Smooth muscle cell (in vitro differentiated cells): ENCODE data around the gene PA2G4. TPM values are rescaled to one million over a fixed set of nuclear protein-coding genes. Genes with fewer than 3 reads are reported as not detected.

ENCODE experiments used
- DNase-seq: peaks from one replicate; lab custom pipeline; 2025; ENCODE audit not compliant: unreplicated experiment; lab: John Stamatoyannopoulos, UW
- H2AFZ ChIP-seq: fragments of 200-600 bp; sonication (generic); 2 replicates; pipeline ENCODE4 v1.6.0; 2016; ENCODE audit warnings: antibody characterized with exemption, low read depth, mild to moderate bottlenecking
- H3F3A ChIP-seq: fragments of 200-600 bp; sonication (generic); 2 replicates; pipeline ENCODE4 v1.6.0; 2017; ENCODE audit warnings: antibody characterized with exemption, low read depth
- H3K27ac ChIP-seq: fragments of 200-600 bp; sonication (generic); 2 replicates; pipeline ENCODE4 v1.5.1; 2016; ENCODE audit warnings: low read depth, mild to moderate bottlenecking
- H3K27me3 ChIP-seq: fragments of 200-600 bp; sonication (generic); 2 replicates; pipeline ENCODE4 v1.6.1; 2016; ENCODE audit warnings: low read depth, mild to moderate bottlenecking
- H3K36me3 ChIP-seq: fragments of 200-600 bp; sonication (generic); 2 replicates; pipeline ENCODE4 v1.5.1; 2016; ENCODE audit warnings: low read depth
- H3K4me1 ChIP-seq: fragments of 200-600 bp; sonication (generic); 2 replicates; pipeline ENCODE4 v1.5.1; 2016; ENCODE audit warnings: low read depth
- H3K4me2 ChIP-seq: fragments of 200-600 bp; sonication (generic); 2 replicates; pipeline ENCODE4 v1.6.0; 2016; ENCODE audit warnings: mild to moderate bottlenecking
- H3K4me3 ChIP-seq: fragments of 200-600 bp; sonication (generic); 2 replicates; pipeline ENCODE4 v1.5.1; 2016; ENCODE audit warnings: mild to moderate bottlenecking
- H3K79me2 ChIP-seq: fragments of 200-600 bp; sonication (generic); 2 replicates; pipeline ENCODE4 v1.6.0; 2016; ENCODE audit warnings: low read depth, mild to moderate bottlenecking
- H3K9ac ChIP-seq: fragments of 200-600 bp; sonication (generic); 2 replicates; pipeline ENCODE4 v1.6.0; 2016; ENCODE audit warnings: low read depth
- H3K9me3 ChIP-seq: fragments of 200-600 bp; sonication (generic); replicated peaks from 2 replicates; pipeline ENCODE4 v1.5.1; 2016; ENCODE audit warnings: low read depth
- H4K20me1 ChIP-seq: fragments of 200-600 bp; sonication (generic); 2 replicates; pipeline ENCODE4 v1.6.0; 2016; ENCODE audit warnings: low read depth
- WGBS: methylation state at CpG from one replicate; pipeline ENCODE4 v1.1.7; 2016; ENCODE audit warnings: low lambda C conversion rate; 5-methylcytosine and 5-hydroxymethylcytosine counted together
- polyA plus RNA-seq: library from polyadenylated mRNA; unstranded; fragments of >200 nt; fragmentation: Nextera tagmentation; extraction: Ambion mirVana; gene quantifications from 2 replicates; pipeline ENCODE4 v1.2.1, GENCODE V29; 2016
- total RNA-seq: library from RNA; depleted of rRNA; stranded (reverse); fragments of >200 nt; gene quantifications from 2 replicates; pipeline ENCODE4 v1.2.3, GENCODE V29; 2014
- TF ChIP-seq, protein P1 (sequence below): fragments of 200-600 bp; sonication (generic); IDR thresholded peaks from 2 replicates; pipeline ENCODE4 v1.5.1; 2017; ENCODE audit warnings: borderline replicate concordance, mild to moderate bottlenecking, antibody characterized with exemption; ENCODE audit not compliant: insufficient read depth, poor library complexity, severe bottlenecking

The PA2G4 gene
- total and polyA plus RNA-seq, 2 experiments from 2014 or later: 99.8 to 118 TPM

DNA sequence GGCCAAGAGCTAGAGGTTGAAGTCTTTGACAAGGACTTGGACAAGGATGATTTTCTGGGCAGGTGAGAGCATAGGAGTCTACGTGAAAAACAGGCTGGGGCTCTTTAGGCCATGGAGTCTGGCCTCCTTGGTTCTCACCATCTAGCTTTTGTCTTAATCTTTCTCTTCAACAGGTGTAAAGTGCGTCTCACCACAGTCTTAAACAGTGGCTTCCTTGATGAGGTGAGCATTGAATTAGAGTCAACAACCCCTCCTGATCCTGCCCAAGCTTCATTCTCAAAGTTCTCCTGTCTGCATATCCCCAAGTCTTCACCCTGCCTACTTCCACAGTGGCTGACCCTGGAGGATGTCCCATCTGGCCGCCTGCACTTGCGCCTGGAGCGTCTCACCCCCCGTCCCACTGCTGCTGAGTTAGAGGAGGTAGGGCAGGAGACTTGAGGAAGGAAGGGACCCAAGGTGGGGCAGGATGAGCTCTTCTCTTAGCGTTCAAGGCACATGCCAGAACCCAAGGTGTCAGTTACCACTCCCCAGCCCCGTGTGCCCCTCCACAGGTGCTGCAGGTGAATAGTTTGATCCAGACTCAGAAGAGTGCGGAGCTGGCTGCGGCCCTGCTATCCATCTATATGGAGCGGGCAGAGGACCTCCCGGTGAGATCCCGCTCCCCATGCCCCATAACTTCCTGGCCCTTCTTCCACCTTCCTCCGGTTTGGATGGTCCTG, 33.7 kb downstream of the PA2G4 start:
- Histone ChIP-seq H3K4me2 (no peak overlapping the region), H3F3A (no peaks in the 10 kb centered on the region), H4K20me1 (no peaks in the 10 kb centered on the region), H3K4me1 (no peaks in the 10 kb centered on the region), H2AFZ (no peak overlapping the region), H3K27ac (no peak overlapping the region), H3K4me3 (no peak overlapping the region), H3K9me3 (no peaks in the 10 kb centered on the region), H3K27me3 (no peaks in the 10 kb centered on the region), H3K9ac (no peak overlapping the region), H3K36me3 (peaks cover 30% of the 10 kb centered on the region), H3K79me2 (no peaks in the 10 kb centered on the region)
- 97% methylated on average over 14 of the region's 14 CpGs for WGBS
- TF ChIP-seq, protein P1, sequence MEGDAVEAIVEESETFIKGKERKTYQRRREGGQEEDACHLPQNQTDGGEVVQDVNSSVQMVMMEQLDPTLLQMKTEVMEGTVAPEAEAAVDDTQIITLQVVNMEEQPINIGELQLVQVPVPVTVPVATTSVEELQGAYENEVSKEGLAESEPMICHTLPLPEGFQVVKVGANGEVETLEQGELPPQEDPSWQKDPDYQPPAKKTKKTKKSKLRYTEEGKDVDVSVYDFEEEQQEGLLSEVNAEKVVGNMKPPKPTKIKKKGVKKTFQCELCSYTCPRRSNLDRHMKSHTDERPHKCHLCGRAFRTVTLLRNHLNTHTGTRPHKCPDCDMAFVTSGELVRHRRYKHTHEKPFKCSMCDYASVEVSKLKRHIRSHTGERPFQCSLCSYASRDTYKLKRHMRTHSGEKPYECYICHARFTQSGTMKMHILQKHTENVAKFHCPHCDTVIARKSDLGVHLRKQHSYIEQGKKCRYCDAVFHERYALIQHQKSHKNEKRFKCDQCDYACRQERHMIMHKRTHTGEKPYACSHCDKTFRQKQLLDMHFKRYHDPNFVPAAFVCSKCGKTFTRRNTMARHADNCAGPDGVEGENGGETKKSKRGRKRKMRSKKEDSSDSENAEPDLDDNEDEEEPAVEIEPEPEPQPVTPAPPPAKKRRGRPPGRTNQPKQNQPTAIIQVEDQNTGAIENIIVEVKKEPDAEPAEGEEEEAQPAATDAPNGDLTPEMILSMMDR: no peak
- no peak for DNase-seq

DNA sequence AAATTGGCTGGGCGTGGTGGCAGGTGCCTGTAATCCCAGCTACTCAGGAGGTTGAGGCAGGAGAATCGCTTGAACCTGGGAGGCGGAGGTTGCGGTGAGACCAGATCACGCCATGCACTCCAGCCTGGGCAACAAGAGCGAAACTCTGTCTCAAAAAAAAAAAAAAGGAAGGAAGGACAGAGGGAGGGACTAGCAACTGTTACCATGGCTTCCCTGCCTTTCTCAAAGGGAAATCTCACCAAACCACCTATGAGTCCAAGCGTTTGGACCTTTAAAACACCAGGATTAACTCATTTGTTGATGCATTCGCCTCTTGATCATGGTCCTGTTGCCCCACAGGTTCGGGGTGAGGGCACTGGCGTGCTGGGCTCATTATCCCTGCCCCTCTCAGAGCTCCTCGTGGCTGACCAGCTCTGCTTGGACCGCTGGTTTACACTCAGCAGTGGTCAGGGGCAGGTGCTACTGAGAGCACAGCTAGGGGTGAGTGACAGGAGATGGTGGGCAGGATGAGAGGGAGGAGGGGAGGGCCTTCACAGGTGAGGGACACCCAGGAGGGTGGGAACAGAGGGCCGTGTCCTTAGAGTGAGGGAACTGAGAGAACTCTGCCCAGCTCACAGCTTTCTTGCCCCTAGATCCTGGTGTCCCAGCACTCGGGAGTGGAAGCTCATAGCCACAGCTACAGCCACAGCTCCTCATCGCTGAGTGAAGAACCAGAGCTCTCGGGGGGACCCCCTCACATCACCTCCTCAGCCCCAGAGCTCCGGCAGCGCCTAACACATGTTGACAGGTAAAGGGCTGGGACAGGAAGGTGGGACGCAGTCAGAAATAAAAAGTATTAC, 37.8 kb downstream of the PA2G4 start:
- no peaks in the 10 kb centered on the region for H4K20me1 ChIP-seq
- no peaks in the 10 kb centered on the region for H3K27me3 ChIP-seq
- DNase-seq: no peak
- H3K36me3 ChIP-seq: peaks cover 30% of the 10 kb centered on the region
- H3K9ac ChIP-seq: no peak overlapping the region
- no peak overlapping the region for H3K4me3 ChIP-seq
- TF ChIP-seq, protein P1: no peak
- H3F3A ChIP-seq: no peaks in the 10 kb centered on the region
- H3K4me1 ChIP-seq: no peaks in the 10 kb centered on the region
- no peak overlapping the region for H2AFZ ChIP-seq
- no peak overlapping the region for H3K4me2 ChIP-seq
- no peaks in the 10 kb centered on the region for H3K9me3 ChIP-seq
- no peak overlapping the region for H3K27ac ChIP-seq
- H3K79me2 ChIP-seq: no peaks in the 10 kb centered on the region
- 96% methylated on average over 19 of the region's 19 CpGs for WGBS

DNA sequence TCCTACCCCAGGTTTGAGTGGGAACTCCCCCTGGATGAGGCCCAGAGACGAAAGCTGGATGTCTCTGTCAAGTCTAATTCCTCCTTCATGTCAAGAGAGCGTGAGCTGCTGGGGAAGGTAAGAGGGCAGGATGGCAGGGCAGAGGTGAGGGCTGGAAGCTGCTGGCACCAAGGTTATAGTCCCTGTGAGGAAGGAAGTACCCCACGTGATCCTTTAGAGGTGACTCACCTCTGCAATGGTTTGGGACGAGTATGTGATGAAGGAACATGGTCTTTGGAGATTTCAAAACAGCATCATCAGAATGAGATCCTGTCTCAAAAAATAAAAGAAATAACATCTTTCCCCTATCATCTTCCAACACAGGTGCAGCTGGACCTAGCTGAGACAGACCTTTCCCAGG, 38.9 kb downstream of the PA2G4 start:
- H3K27me3 ChIP-seq: no peaks in the 10 kb centered on the region
- no peaks in the 10 kb centered on the region for H3K9me3 ChIP-seq
- H3K4me1 ChIP-seq: no peaks in the 10 kb centered on the region
- WGBS: 95% methylated on average over 4 of the region's 4 CpGs
- H3K79me2 ChIP-seq: no peaks in the 10 kb centered on the region
- TF ChIP-seq, protein P1: no peak
- H4K20me1 ChIP-seq: no peaks in the 10 kb centered on the region
- no peak overlapping the region for H3K27ac ChIP-seq
- H3K4me2 ChIP-seq: no peak overlapping the region
- no peak overlapping the region for H3K9ac ChIP-seq
- DNase-seq: no peak
- no peak overlapping the region for H2AFZ ChIP-seq
- H3F3A ChIP-seq: no peaks in the 10 kb centered on the region
- peaks cover 22% of the 10 kb centered on the region for H3K36me3 ChIP-seq
- H3K4me3 ChIP-seq: no peak overlapping the region
